ENCODE data around the gene HLA-DQB2.
"Not testable (repeated sequence)": the region's sequence is repeated elsewhere in the genome, so short reads cannot be mapped to it uniquely, and the experiment has no call there.

Gene HLA-DQB2

GRCh38 chr6:32763421-32763820, at the start of gene HLA-DQB2:
HLA-DQB2 (minus strand) TSS chr6:32763532; CDS start chr6:32763470, 62 bp downstream.
- no peak for DNase-seq

- no peak for DNase-seq
Measured at GRCh38 chr6:32809171-32809570, 45.8 kb upstream of the HLA-DQB2 start.

- DNase-seq, result no peak
Measured at GRCh38 chr6:32807020-32807580, 43.8 kb upstream of the HLA-DQB2 start.

- not testable (repeated sequence) for DNase-seq
Measured at GRCh38 chr6:32805404-32805803, 42.1 kb upstream of the HLA-DQB2 start.

DNA sequence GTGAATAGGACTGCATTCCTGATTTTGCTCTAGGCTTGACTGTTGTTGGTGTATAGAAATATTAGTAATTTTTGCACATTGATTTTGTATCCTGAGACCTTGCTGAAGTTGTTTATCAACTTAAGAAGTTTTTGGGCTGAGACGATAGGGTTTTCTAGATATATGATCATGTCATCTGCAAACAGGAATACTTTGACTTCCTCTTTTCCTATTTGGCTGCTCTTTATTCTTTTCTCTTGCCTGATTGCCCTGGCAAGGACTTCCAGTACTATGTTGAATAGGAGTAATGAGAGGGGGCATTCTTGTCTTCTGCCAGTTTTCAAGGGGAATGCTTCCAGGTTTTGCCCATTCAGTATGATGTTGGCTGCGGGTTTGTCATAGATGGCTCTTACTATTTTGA, 40.1 kb upstream of the HLA-DQB2 start:
- DNase-seq, result no peak

- DNase-seq, result no peak
Measured at GRCh38 chr6:32799740-32800139, 36.4 kb upstream of the HLA-DQB2 start.

- no peak for DNase-seq
Measured at GRCh38 chr6:32799168-32799567, 35.8 kb upstream of the HLA-DQB2 start.

GRCh38 chr6:32796848-32797776, 33.8 kb upstream of the HLA-DQB2 start:
- peak; percentile 65 for DNase-seq

DNA sequence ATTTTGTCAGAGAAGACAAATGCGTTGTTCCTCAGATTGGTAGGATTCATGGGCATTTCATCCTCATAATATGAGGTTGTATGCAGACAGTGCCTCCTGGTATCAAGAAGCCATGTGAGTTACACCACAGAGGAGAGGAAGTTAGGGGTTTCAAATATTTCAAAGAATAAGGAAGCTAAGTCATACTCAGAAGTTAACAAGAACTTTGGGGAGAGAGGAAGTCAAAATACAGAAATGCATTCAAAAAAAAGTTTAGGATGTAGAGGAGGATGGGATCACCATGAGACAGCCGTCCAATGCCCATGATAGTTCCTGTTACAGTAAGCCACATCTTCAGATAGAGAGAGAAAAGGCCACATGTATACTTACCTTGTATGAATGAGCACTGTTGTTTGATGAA, 31.2 kb upstream of the HLA-DQB2 start:
- DNase-seq, result no peak

- no peak for DNase-seq
Measured at GRCh38 chr6:32792901-32793435, 29.6 kb upstream of the HLA-DQB2 start.

DNA sequence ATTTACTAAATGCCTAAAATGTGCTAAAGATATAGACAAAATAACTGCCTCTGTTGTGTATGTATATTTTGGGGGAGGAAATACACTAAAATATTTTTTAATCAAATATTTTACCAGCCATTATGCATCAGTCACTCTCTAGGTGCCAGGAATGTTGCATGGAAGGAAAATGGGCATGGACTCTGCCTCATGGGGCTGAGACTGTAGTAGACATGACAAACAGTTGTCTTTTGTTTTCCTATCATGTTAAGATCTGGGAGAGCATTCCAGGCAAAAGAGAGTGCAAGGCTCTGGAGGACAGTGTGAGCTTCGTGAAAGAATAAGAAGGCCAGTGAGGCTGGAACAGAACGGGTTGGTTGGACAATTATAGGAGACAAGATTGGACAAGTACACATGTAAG, 27.0 kb upstream of the HLA-DQB2 start:
- DNase-seq, result no peak

- DNase-seq, result peak; percentile 26
Measured at GRCh38 chr6:32785781-32786533, 22.6 kb upstream of the HLA-DQB2 start.

DNA sequence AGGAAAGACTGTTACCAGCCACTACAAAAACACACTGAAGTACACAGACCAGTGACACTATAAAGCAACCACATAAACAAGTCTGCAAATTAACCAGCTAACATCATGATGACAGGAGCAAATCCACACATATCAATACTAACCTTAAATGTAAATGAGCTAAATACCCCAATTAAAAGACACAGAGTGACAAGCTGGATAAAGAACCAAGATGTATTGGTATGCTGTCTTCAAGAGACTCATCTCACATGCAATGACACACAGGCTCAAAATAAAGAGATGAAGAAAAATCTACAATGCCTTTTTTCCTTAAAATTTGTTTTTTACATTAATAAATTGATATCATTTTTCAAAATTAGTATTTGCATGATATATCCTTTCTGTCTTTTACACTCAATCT, 19.6 kb upstream of the HLA-DQB2 start:
- DNase-seq, result not testable (repeated sequence)

GRCh38 chr6:32779036-32779435, 15.7 kb upstream of the HLA-DQB2 start:
- no peak for DNase-seq

GRCh38 chr6:32775071-32775470, 11.7 kb upstream of the HLA-DQB2 start:
- DNase-seq, result no peak

DNA sequence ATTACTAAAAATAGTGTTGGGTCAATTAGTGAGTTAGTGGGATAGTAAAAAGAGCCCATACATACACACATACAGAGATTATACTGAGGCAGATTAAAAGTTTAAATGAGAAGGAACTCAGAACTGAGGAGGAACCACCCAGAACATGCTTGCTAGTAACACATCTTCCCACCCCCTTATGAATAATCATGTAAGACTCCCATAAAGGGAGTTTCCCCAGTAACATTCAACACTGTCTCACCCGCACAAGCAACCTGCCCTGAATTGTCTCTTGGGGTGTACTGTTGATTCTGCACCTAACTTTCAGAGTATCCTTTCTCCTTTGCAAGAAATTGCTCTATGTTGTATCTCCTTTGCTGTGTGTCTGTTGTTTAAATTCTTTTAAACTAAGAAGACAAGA, 11.1 kb upstream of the HLA-DQB2 start:
- no peak for DNase-seq

- no peak for DNase-seq
Measured at GRCh38 chr6:32772656-32773055, 9.3 kb upstream of the HLA-DQB2 start.

DNA sequence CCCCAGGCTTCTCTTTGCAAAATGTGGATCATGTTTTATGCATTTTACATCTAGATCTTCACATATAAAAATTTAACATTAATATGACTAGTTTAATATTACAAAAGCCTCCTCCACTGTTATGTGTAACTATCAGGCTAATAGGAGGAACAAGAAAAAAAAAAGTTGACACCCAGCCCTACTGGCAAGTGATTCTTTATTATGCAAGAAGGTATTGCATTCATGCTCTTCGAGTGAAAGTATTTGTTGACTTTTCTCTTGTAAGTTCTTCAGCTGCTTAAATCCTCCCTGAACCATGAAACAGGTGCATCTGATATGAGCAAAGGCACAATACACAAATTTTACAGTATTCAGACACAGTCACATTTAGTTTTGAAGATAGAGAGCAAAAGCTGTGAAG, 716 bp upstream of the HLA-DQB2 start:
- no peak for DNase-seq

GRCh38 chr6:32761548-32761947, 1.8 kb downstream of the HLA-DQB2 start:
- DNase-seq, result no peak

GRCh38 chr6:32761072-32761471, 2.3 kb downstream of the HLA-DQB2 start:
- DNase-seq, result no peak

GRCh38 chr6:32759669-32760068, 3.7 kb downstream of the HLA-DQB2 start:
- DNase-seq, result no peak

- DNase-seq, result no peak
Measured at GRCh38 chr6:32752580-32752979, 10.8 kb downstream of the HLA-DQB2 start.

GRCh38 chr6:32745649-32746048, 17.7 kb downstream of the HLA-DQB2 start:
- DNase-seq, result not testable (repeated sequence)

All from CD4-positive, alpha-beta T cell treated with Interleukin-15 for 1 hour (primary cell).